GM12801 (cell line): ENCODE data around the gene SPATA2.

ENCODE experiments used
- CTCF ChIP-seq: IDR thresholded peaks from one replicate; pipeline ENCODE4 v1.5.1; 2011; ENCODE audit warnings: control low read depth; ENCODE audit not compliant: insufficient read length; ENCODE audit errors: extremely low read depth

Gene SPATA2

GRCh38 chr20:49893242-49894072, 21.9 kb downstream of the SPATA2 start:
- no peak for TF ChIP-seq CTCF

- TF ChIP-seq CTCF: no peak
Measured at GRCh38 chr20:49892817-49893216, 22.5 kb downstream of the SPATA2 start.

DNA sequence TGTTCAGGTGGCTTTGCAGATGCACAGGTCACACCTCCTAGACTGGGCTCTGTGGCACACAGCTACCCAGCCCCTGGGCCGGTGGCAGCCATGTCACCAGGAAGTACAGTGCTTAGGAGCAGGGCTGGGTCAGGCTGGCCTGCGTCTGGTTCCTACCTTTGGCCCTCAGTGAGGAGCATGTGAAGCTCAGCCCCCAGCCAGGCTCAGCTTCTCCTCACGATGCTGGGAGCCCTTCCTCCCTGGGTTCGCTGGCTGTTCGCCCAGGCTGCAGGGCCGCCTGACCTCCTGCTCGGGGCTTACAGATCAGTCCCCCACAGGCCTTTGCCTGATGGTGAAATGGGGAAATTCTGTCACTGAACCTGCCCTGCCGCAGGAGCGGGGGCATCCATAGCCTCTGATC, 23.1 kb downstream of the SPATA2 start:
- TF ChIP-seq CTCF: no peak

DNA sequence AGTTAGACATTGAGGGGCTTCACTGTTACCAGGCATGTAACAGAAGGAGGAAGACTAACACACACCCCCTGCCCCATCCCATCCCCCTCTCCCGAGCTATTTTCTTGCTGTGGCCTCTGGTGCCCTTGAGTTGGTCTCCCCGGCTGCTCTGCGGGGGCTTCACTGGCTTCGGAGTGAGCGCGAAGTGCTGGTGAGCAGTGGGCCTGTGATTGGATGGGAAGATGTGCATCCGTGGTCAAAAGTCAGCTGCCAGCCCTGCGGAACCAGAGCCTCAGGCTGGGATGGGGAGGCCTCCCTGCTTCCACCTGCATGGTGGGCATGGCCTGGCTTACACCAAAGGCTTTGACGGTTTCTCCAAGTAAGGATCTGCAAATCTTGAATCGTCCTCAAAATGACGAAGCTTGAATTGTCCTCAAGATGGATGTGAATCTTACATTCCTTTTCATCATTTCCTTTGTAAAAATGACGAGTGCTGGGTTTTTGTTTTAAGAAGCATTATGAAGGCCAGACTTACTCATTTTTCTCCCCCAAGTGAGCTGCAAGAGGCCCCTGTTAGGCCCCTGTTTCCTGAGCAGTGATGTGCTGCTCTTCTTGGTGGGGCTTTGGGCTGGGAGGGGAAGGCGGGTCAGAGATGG, 23.7 kb downstream of the SPATA2 start:
- no peak for TF ChIP-seq CTCF

- no peak for TF ChIP-seq CTCF
Measured at GRCh38 chr20:49890471-49891361, 24.6 kb downstream of the SPATA2 start.

GRCh38 chr20:49889935-49890333, 25.4 kb downstream of the SPATA2 start:
- TF ChIP-seq CTCF: no peak
